Measurements from ENCODE around the gene VEZF1.

DNA sequence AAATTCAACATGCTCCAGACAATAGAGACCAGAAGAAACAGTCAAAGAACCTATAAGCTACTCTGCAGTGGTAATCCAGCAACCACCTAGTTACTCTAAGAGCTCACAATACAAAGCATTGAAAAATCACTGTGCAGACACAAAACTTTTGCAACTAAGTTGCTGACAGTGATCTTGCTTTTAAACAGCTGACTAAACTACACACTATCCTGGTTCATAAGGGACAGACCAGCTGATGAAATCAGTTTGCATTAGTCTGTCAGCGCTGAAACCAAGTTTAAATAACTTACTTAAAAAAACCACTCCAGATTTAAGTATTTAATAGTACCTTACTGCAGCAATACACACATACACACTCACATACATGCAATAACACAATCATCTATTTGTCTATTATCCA is 4.6 kb downstream of the VEZF1 start:
- TF ChIP-seq, protein P1, sequence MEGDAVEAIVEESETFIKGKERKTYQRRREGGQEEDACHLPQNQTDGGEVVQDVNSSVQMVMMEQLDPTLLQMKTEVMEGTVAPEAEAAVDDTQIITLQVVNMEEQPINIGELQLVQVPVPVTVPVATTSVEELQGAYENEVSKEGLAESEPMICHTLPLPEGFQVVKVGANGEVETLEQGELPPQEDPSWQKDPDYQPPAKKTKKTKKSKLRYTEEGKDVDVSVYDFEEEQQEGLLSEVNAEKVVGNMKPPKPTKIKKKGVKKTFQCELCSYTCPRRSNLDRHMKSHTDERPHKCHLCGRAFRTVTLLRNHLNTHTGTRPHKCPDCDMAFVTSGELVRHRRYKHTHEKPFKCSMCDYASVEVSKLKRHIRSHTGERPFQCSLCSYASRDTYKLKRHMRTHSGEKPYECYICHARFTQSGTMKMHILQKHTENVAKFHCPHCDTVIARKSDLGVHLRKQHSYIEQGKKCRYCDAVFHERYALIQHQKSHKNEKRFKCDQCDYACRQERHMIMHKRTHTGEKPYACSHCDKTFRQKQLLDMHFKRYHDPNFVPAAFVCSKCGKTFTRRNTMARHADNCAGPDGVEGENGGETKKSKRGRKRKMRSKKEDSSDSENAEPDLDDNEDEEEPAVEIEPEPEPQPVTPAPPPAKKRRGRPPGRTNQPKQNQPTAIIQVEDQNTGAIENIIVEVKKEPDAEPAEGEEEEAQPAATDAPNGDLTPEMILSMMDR (IDR thresholded peaks at IDR 0.05), result no peak
- TF ChIP-seq POLR2AphosphoS5 (IDR thresholded peaks at IDR 0.05), result no peak
- TF ChIP-seq POLR2A (IDR thresholded peaks at IDR 0.05), result no peak
- no peak for TF ChIP-seq EP300 (IDR thresholded peaks at IDR 0.05)

Data from upper lobe of left lung (tissue), 4 donors.